GM19240 (cell line): ENCODE data around the gene KCMF1.

Experiments used
- DNase-seq: peaks from one replicate; pipeline ENCODE4 v3.0.0; 2011; ENCODE audit warnings: low spot score; ENCODE audit not compliant: insufficient read length

KCMF1 gene

GRCh38 chr2:84956334-84957297, 14.3 kb upstream of the KCMF1 start:
- DNase-seq = no peak

DNA sequence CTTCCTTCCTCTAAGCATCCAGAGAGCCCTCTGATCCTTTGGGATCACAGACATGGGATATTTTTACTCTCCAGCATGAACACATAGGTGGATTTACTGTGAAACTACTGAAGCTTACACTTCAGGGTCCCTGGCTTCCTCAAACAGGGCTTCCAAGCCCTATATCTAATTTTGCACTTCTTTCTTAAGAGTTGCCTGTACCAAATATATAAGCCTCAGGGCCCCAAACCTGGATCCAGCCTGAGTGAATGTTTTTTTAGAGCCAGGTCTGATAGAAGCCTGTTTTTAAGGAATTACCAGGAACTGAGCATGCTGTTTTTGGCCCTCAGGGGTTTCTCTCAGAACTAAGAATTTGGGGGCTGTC, 13.2 kb upstream of the KCMF1 start:
- DNase-seq = no peak

GRCh38 chr2:84958135-84959059, 12.6 kb upstream of the KCMF1 start:
- DNase-seq = no peak

GRCh38 chr2:84959095-84959565, 11.8 kb upstream of the KCMF1 start:
- DNase-seq = no peak

DNA sequence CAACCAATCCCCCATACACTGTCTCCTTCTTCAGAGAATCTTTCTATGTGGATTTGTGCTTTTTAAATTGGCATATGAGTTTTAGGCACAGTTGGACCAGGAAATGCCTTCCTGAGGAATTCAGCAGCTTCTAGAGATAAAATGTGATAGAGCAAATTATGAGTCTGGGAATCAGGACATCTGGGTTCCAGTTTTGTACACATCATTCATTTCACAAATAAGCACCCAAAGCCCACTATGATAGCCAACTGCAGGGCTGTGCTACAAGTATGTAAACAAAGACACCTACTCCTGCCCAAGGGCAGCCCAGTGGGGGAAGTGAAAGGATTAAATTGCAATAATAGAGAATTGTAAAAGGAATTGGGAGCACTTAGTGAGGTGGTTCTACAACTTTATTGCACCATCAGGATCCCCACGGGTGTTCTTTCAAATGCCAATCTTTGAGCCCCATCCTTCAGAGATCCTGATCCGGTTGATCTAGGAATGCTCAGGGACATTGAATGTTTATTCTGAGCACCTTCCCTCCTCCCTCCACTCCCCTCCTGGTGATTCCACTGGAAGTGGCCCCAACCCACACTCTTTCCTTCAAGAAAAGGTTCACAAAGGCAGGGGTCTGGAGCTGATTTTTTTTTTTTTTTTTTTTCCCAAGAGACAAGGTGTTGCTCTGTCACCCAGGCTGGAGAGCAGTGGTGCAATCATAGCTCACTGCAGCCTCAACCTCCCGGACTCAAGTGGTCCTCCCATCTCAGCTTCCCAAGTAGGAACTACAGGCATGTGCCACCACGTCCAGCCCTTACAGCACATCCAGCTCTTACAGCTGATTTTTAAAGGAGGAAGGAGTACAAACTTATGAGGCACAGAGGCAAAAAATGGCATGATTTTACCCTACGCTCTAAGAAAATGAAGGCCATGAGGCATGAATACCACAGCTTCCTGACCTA, 11.1 kb upstream of the KCMF1 start:
- no peak for DNase-seq

- no peak for DNase-seq
These were observed 8.0 kb upstream of the KCMF1 start for GRCh38 chr2:84962917-84963316.

GRCh38 chr2:84963323-84963691, 7.7 kb upstream of the KCMF1 start:
- no peak for DNase-seq

GRCh38 chr2:84963692-84964405, 7.1 kb upstream of the KCMF1 start:
- DNase-seq = no peak

GRCh38 chr2:84964406-84965191, 6.4 kb upstream of the KCMF1 start:
- DNase-seq = no peak

GRCh38 chr2:84965192-84965516, 5.8 kb upstream of the KCMF1 start:
- no peak for DNase-seq

DNA sequence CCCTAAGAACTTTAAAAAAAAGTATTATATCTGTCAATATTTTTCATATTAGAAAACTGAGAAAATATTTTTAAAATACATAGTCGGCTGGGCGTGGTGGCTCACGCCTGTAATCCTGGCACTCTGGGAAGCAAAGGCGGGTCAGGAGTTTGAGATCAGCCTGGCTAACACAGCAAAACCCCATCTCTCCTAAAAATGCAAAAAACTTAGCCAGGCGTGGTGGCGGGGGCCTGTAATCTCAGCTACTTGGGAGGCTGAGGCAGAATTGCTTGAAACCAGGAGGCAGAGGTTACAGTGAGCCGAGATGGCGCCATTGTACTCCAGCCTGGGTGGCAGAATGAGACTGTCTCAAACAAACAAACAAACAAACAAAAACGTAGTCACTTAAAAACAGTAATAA, 5.1 kb upstream of the KCMF1 start:
- DNase-seq = no peak

GRCh38 chr2:84966731-84967130, 4.2 kb upstream of the KCMF1 start:
- DNase-seq = no peak

GRCh38 chr2:84969511-84970209, 1.3 kb upstream of the KCMF1 start:
- DNase-seq = no peak

- peak; percentile 65 for DNase-seq
These were observed 622 bp upstream of the KCMF1 start for GRCh38 chr2:84970210-84970867.

DNA sequence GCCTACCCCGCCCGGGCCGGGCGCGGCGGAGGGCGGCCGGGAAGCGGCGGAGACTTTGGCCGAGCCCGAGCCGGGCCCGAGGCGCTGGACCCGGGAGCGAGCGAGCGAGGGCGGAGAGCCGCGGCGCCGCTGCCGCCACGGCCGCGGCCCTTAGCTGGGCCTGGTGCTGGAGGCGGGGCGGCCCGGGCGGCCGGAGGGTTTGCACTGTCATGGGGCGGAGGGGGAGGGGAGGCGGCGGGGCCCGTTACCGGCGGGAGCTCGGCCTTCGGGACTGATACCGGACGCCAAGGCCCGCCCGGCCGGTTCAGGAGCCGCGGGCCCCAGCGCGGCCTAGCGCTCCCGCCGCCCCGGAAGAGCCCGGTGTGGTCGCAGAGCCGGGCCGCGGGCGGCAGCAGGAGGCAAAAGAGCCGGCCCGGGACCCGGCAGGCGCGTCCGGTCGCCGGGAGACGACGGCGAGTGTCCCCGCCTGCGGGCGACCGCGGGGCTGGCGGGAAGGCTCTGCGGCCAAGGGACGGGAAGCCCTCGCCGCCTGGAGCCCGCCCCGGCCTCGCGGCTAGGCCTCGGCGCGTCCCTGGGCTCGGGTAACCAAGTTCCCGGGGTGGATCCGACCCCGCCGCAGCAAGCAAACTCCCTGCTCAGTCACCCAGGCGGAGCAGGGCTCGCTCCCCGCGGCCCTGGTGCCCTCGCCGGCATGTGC, 697 bp downstream of the KCMF1 start:
- peak; percentile 40 for DNase-seq

GRCh38 chr2:84972207-84972783, 1.3 kb downstream of the KCMF1 start:
- DNase-seq = no peak

GRCh38 chr2:84972932-84973331, 2.0 kb downstream of the KCMF1 start:
- DNase-seq = no peak
